Astrocyte (in vitro differentiated cells and primary cell): ENCODE results near the gene ABHD13.

ENCODE experiments used
- CTCF ChIP-seq: IDR thresholded peaks from 2 replicates; pipeline ENCODE4 v1.5.1; 2011; ENCODE audit warnings: low read depth, mild to moderate bottlenecking, inconsistent platforms, low read length, moderate library complexity; ENCODE audit not compliant: insufficient read depth
- EZH2 ChIP-seq: IDR thresholded peaks from 2 replicates; pipeline ENCODE4 v1.6.1; 2012; ENCODE audit warnings: mild to moderate bottlenecking, low read length, inconsistent platforms; ENCODE audit not compliant: insufficient read depth

DNA sequence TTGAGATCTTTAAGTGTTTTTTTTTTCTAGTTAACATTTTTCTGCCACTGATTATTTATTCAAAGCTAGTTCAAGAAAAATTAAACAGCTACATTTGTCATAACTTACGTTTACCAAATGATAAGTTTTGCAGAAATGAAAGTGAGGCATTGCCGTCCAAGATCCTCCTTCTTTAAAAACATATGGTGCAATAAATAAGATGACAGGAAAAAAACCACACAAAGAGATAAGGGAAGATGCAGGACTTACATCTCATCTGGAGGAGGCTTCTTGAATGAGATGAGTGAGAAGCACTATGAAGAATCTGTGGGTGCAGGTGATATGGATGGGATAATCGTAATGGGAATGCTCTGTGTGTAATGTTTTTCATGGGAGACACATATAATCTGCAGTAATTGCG, 63.7 kb downstream of the ABHD13 start:
- no peak for TF ChIP-seq CTCF
- no peak for TF ChIP-seq EZH2
